CD4-positive, alpha-beta T cell treated with Interleukin-6 for 4 hours (primary cell): ENCODE data around the gene CLIC3.

ENCODE experiments used
- DNase-seq: peaks from one replicate; pipeline ENCODE4 v3.0.0-alpha.2; 2020; ENCODE audit warnings: mixed read lengths

The CLIC3 gene

GRCh38 chr9:136962163-136962562 lies 34.2 kb downstream of the CLIC3 start:
- DNase-seq, result no peak

DNA sequence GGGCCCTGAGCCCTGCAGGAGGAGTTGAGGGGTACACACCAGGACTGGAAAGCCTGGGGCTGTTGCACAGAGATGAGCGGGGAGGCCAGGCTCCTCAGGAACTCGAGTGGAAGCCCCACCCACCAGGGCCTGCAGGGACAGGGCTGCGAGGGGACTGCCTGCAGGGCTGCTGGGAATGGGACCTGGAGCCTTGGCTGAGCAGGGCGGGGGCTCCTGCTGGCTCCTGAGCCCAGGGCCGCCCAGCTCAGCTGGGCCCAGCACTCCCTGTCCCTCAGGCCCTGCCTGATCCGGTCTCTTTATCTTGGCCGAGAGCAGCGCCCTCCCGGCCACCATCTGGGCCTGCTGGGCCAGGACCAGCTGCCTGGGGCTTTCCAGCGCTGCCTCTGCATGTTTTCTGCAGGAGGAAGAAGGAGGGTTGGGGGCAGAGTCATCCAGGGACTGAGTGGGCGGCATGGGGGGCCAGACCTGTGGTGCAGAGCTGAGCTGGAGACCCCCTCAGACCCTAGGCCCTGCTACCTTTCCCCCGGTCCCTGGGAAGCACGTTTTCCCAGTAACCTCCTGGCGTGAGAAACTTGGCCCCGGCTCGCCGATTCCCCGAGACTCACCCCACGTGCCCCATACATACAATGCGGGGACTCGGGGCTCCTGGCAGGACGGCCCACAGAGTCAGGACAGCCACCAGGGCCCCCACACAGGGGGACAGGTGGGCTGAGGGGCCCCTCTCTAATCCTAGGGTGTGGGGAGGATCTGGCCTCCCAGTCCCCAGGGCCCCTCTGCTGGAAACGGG lies 34.9 kb downstream of the CLIC3 start:
- no peak for DNase-seq

DNA sequence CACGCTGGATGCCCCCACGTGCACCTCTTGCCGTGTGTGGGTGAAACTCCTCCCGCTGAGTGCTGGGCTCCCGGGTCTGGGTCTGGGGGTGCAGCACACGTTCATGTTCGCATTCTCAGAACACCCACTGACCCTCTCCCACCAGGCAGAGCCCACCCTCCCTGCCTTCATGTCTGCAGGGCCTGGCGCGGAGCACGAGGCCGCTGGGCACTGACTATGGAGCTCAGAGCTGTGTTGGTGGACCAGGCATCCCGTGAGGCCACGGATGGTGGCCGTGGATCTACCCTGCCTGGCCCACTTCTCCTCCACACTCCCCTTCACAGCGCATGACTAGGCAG lies 35.5 kb downstream of the CLIC3 start:
- no peak for DNase-seq

DNA sequence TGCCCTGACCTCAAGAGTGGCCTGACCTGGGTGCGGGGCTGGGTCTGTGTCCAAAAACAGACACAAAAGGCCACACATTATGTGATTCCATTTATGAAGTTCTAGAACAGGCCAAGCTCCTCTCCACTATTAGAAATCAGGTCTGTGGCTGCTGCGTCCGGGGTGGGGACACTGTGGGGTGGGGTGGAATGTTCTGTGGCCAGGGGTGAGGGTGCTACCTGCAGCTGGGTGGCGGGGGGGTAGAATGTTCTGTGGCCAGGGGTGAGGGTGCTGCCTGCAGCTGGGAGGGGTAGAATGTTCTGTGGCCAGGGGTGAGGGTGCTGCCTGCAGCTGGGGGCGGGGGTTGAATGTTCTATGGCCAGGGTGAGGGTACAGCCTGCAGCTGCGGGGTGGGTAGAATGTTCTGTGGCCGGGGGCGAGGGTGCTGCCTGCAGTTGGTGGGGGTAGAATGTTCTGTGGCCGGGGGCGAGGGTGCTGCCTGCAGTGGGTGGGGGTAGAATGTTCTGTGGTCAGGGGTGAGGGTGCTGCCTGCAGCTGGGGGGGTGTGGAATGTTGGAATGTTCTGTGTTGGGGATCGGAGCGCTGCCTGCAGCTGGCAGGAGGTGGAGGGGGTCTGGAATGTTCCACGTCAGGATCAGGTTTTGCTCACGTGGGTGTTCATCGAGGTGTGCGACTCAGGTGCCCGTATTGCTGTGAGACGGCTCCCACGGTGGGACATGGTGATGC lies 36.0 kb downstream of the CLIC3 start:
- peak; percentile 35 for DNase-seq

DNA sequence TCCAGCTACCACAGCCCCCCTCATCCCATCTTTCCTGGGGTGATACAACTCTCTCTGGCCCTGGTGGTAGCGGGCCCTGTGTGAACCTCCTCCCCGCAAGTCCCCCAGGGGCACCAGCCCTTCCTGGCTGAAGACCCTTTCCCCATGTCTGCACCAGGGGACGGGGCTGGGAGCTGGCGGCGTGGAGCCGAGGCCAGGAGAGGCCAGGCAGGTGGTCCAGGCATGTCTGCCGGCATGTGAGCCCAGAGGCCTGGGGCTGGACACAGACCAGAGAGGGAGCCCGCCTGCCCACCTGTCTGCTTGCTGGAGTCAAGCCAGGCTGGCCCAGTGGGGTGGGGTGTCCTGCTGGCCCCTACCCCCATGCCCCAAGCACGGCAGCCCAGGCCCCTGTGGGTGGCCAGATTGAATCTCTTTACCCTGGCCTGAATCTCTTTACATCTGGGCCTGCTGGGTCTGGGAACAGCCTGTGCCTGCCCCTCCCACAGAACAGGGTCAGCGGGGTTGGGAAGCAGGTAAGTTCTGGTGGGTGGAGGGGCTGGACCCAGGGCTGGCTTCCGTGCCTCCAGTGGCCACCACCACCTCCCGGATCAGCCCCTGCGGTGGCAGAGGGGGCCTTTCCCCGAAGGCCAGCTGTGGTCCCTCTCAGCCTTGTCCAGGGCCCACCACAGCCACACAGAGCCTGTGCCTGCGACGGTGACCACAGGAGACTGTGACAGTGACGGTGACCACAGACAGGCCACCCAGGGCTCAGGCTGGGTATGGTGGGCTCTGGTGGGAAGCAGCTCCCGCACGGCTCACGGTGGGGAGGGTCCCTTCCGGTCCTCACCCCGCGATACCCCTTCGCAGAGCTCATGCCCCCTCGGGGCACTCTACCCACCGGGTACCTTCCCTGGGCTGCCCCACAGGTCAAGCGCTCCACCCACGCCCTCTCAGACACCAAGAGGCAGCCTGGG lies 37.2 kb downstream of the CLIC3 start:
- DNase-seq, result no peak

- DNase-seq, result no peak
These were observed 37.9 kb downstream of the CLIC3 start for GRCh38 chr9:136958473-136958872.

DNA sequence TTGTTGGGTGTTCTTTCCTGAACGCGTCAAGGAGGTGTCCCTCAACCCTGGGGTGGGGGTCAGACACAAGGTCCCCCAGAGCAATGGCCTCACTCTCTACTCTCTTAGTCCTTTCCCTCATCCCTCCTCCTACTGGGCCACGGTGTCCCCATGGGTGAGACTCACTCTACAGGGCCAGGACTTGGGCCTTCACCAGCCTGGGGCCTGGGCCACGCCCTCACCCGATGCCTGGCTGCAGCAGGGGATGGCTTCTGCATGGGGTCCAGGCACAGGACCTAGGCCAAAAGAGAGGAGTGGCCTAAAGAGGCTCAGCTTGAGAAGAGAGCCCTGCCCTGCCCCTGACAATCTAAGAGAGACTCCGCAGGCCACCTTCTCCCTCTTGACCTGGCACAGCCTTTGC lies 38.5 kb downstream of the CLIC3 start:
- no peak for DNase-seq

GRCh38 chr9:136957461-136957860 lies 38.9 kb downstream of the CLIC3 start:
- DNase-seq, result no peak

- no peak for DNase-seq
These were observed 39.8 kb downstream of the CLIC3 start for GRCh38 chr9:136956604-136957003.

GRCh38 chr9:136955943-136956335 lies 40.4 kb downstream of the CLIC3 start:
- DNase-seq, result no peak

DNA sequence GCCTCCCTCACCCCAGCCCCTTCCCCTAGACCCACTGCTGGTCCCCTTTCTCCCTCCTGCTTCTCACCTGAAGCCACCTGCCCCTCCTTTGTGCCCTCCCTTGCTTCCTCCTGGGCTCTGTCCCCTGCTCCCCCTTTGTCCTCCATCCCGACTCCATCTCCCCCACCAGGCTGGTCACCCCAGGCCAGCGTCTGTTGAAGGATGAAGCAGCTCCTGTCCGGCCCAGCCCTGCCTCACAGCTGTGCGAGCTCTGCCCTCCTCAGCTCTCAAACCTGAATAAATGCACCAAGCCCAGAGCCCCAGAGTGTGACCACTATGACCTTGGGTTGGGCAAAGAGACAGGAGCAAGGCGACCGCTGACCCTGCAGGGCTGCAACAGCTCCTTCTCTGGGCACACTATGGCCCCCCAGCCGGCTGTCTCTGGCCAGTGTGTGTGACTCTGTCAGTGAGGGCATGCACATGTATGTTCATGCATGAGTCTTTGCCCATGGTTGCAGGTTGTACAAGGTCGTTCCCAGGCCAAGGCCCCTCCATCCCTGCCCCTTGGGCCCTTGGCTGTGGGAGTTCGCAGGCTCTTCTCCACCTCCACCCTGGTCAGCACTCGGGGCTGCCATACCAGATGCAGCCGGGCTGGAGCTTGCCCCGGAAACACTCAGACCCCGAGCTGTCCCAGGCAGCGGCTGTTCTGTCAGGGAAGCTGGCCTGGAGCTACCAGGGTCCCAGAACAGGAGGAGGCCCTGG lies 41.0 kb downstream of the CLIC3 start:
- DNase-seq, result no peak

GRCh38 chr9:136954270-136955083 lies 41.9 kb downstream of the CLIC3 start:
- DNase-seq, result no peak

GRCh38 chr9:136953771-136954269 lies 42.5 kb downstream of the CLIC3 start:
- DNase-seq, result no peak

DNA sequence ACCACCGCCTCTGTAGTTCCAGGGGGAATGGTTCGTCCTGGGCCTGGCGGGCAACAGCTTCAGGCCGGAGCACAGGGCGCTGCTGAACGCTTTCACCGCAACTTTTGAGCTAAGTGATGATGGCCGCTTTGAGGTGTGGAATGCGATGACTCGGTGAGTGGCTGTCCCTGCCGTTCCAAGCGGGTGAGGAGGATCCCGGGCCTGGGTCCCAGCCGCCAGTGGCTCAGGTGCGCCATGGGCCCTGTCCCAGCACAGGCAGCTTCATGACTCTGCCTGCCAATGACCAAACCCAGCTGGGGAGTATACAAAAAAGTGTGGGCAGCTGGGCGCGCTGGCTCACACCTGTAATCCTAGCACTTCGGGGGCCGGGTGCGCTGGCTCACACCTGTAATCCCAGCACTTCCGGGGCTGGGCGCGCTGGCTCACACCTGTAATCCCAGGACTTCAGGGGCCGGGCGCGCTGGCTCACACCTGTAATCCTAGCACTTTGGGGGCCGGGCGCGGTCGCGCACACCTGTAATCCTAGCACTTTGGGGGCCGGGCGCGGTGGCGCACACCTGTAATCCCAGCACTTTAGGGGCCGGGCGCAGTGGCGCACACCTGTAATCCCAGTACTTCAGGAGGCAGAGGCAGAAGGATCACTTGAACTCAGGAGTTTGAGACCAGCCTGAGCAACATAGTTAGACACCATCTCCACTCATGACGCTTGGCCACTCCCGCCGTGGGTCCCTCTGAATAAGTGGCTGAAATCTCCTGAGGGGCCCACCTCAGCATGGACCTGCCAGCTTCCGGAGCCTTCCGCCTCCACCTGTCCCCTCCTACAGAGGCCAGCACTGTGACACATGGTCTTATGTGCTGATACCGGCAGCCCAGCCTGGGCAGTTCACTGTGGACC lies 43.2 kb downstream of the CLIC3 start:
- no peak for DNase-seq

DNA sequence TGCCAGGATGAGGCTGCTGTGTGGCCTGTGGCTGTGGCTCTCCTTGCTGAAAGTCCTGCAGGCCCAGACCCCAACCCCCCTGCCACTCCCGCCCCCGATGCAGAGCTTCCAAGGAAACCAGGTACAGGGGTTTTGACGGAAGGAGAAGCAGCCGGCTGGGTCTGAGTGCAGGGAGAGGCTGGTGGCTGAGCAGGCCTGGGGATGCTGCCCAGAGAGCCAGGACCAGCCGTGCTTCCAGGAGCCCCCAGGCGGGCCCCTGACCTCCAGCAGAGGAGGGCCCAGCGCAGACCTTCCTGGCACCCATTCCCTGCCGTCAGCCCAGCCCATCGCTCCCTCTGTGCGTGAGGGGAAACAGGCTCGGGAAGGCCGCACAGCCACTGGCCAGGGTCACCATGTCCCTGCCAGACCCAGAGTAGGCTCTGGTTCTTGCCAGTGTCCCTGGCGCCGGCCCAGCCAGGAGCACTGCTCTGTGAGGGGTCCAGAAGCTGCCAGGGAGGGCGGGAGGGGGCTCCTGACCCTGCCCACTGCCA lies 44.0 kb downstream of the CLIC3 start:
- no peak for DNase-seq

DNA sequence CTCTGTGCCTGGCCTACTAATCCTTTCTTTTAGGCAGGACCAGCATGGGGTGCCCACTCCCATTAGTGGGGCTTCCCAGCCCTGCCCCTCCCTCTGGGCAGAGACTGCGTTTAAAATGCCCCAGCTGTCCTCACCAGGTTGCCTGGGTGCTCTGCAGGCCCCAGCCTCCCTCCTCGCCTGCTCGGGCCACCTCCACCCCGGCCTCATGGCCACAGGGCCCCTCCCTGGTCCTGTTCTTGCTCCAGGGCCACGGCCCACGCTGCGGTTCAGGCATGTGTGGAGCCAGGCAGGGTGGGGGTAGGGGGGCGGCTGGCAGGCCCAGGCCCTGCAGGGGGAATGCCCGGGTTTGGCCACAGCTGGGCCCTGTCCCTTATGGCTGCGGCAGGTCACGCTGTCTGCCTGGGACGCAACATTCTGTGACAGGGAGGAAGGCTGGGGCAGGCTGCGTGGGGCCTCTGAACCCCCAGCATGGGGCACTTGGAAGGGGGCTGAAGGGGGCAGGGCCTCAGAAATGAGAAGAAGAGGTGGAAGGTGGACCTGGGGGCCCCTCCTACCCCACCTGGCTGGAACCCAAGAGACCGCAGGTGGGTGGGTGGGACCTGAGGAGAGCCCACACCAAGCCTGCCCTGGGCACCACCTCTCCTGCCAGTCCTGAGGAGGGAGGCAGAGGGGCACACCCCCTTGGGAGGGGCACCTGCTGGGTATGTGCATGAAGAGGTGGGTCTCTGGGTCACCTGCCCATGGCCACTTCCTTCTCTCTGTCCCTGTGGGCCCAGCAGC lies 44.6 kb downstream of the CLIC3 start, which contains the start of gene LCN12:
LCN12 (plus strand) TSS at position 733 of the 780 bp plus-strand sequence. CDS start 55 bp downstream, outside the sequence.
- no peak for DNase-seq

DNA sequence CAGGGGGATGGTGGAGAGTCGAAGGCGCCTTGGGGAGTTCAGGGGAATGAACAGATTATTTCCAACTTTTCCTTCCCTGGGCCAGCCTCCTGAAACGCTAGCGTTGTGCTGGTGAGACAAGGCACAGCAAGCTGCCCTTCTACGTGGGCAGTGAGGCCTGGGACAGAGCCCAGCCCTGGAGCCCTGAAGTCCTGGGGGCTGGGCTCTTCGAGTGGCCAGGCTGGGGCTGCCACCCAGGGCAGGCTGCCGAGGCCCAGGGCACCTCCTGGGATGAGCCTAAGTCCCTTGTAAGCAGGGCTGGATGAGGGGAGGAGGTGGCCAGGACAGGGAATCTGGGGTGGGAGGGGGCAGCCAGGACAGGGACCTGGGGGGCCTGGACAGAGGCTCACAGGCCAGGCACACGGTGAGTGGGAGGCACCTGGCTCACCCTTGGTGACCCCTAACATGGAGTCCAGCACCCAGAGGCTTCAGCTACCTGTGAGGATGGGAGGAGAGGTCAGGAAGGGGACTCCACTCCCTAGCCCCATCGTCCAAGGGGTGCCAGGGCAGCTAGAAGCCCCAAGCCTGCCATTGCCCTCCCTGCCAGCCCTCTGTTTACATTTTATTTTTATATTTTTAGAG lies 45.6 kb downstream of the CLIC3 start:
- no peak for DNase-seq

GRCh38 chr9:136949817-136950655 lies 46.3 kb downstream of the CLIC3 start:
- peak; percentile 98 for DNase-seq
